Esophagus muscularis mucosa (tissue), 3 donors: Measurements from ENCODE around the gene CX3CR1.

Source experiments
- POLR2A ChIP-seq: fragments of 450-650 bp; IDR thresholded peaks from one replicate; pipeline ENCODE4 v1.6.1; 2017; ENCODE audit warnings: antibody characterized with exemption, moderate library complexity, mild to moderate bottlenecking, low read depth
- TF ChIP-seq, protein P1 (sequence below), 3 experiments: fragments of 200-600 bp in 2 of 3; fragments of 450-650 bp in 1 of 3; sonication (generic) in 2 of 3; IDR thresholded peaks; one replicate each; pipeline ENCODE4 v1.5.1; 2017 to 2019; ENCODE audit warnings: antibody characterized with exemption in 3 of 3, mild to moderate bottlenecking in 2 of 3, moderate library complexity in 1 of 3

DNA sequence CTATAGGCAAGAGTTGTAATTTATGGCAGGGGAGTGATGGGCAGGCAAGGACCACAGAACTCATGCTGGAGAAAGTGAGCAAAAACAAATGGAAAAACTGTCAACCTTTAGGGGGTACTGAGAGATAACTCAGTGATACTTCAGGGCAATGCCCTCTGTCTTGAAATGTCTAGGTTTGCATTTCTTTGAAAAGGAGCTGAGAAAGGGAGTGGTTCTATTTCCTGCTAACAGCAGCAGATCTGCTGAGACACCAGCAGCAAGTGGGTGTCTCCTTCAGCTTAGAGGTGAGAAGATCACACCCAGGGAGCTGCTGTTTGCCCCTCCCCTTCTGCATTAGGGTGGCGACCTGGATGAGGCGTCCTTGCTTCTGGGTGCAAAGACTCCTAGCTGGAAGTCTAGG, 45.2 kb downstream of the CX3CR1 start:
- TF ChIP-seq, protein P1, sequence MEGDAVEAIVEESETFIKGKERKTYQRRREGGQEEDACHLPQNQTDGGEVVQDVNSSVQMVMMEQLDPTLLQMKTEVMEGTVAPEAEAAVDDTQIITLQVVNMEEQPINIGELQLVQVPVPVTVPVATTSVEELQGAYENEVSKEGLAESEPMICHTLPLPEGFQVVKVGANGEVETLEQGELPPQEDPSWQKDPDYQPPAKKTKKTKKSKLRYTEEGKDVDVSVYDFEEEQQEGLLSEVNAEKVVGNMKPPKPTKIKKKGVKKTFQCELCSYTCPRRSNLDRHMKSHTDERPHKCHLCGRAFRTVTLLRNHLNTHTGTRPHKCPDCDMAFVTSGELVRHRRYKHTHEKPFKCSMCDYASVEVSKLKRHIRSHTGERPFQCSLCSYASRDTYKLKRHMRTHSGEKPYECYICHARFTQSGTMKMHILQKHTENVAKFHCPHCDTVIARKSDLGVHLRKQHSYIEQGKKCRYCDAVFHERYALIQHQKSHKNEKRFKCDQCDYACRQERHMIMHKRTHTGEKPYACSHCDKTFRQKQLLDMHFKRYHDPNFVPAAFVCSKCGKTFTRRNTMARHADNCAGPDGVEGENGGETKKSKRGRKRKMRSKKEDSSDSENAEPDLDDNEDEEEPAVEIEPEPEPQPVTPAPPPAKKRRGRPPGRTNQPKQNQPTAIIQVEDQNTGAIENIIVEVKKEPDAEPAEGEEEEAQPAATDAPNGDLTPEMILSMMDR (IDR thresholded peaks at IDR 0.05) = no peak
- no peak for TF ChIP-seq POLR2A
